WI38 (cell line): ENCODE results near the gene FAM53B.

Experiments
- H3K4me3 ChIP-seq: 2 replicates; pipeline ENCODE4 v1.5.1; 2011; ENCODE audit warnings: low read depth, mild to moderate bottlenecking, control low read depth, low read length
- CTCF ChIP-seq: IDR thresholded peaks from 2 replicates; pipeline ENCODE4 v1.5.1; 2012; ENCODE audit warnings: low read depth, mild to moderate bottlenecking, control low read depth, low read length

Gene FAM53B

DNA sequence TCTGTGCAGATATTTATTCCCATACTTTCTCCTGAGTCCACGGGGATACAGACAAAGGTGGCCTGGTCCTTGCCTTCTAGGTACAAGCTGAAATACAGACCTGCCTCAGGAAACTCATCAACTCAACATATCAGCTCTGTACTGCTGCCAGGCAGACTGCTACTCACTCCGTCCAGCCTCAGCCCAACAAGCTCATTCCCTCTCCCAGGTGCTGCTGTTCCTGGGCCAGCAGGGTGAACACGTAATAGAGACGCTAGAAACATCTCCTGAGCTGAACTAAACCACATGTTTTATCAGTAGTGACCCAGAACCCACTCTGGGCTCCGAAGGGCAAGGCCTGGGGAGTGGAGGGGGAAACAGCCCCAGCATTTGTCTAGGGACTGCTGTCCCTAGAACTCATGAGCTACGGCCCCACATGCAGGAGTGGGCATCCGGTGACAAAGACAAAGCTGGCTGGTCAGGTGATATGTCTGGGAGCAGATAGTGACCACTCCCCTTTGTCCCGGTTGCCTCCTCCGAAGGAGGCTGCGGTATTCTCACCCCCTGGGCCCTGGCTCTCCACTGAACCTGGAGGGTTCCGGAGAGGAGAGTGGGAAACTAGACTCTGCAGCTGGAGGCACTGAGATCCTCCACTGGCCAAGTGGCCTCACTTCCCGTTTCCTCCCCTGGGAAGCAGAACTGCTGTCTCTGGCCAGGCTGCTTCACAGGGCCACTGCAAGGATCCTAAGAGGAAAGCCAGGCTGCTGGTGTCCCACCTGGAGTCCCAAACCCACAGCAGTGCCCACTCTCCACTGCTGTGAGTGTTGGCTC lies 116.1 kb downstream of the FAM53B start:
- TF ChIP-seq CTCF: no peak

GRCh38 chr10:124626759-124627380 lies 117.3 kb downstream of the FAM53B start:
- no peak overlapping the region for H3K4me3 ChIP-seq
- no peak for TF ChIP-seq CTCF

More for the DNA sequence above, 116.1 kb downstream of the FAM53B start:
- H3K4me3 ChIP-seq: no peak overlapping the region

DNA sequence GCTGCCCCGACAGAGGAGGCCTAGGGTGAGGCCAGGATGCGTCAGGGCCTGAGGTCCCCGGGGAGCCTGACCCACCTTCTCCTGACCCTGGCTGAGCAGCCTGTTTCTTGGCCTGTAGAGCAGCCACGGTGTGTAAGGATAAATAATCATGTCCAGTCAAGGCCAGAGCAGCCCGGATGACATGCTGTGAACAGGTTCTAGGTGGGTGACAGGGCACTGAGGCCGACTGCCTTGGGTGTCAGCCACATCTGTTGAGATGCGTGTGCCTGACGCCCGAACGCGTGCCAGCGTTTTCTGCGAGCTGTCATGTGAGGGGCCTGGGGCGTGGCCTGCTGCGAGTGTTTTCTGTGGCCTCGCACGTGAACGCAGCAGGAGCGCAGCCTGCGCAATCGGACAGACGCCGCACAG lies 118.3 kb downstream of the FAM53B start:
- no peak overlapping the region for H3K4me3 ChIP-seq
- TF ChIP-seq CTCF: no peak

GRCh38 chr10:124624895-124625294 lies 119.3 kb downstream of the FAM53B start:
- TF ChIP-seq CTCF: no peak
- no peak overlapping the region for H3K4me3 ChIP-seq

- no peak overlapping the region for H3K4me3 ChIP-seq
- TF ChIP-seq CTCF: no peak
Observed at GRCh38 chr10:124624466-124624865, 119.7 kb downstream of the FAM53B start.

DNA sequence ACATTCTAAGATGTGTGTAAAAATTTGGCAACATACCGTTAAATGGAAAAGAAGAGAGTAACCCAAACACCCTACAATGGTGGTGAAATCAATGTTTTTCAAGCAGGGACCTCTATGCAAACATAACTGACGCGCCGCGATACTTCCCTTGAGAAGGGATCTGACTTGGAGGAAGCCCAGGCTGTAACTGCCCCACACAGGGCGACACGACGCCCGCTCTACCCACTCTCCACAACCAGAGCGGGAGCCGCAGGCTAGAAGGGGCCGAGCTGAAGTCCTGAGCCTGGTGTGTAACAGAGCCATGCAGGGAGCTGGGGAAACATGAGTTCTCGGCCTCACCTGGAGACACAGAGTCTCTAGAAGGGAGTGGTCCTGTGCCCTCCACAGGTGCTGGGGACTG lies 120.2 kb downstream of the FAM53B start:
- no peak overlapping the region for H3K4me3 ChIP-seq
- no peak for TF ChIP-seq CTCF

DNA sequence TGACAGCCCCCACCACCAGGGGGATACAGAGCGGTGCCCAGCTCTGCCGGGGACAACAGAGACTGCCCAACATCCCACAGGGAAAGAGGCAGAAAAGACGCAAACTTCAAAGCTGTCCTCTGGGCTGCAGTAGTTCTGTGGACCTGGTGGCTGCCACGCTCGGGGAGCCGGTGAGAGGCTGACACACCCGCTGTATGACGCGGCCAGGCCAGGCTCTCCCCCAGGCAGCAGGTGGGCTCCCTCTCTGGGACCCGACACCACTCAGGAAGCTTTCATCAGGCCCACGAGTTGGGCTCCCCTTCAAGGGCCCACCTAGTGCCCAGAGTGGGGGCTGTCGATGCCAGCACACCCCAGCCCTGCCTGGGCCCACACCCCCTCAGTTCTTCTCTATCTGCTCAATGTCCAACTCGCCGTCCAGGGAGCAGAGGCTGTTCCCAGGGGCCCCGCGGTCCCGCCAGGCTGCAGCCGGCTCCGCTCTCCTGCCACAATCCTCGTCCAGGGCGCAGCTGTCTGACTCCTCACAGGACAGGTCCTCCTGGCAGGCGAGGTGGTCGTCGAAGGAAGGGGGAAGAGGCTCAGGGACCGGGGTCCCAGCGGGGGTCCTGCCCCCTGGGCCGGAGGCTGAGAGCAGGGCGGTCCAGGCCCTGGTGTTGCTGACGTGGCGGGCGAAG lies 121.2 kb downstream of the FAM53B start:
- no peak overlapping the region for H3K4me3 ChIP-seq
- no peak for TF ChIP-seq CTCF
